Common myeloid progenitor, CD34-positive (primary cell): ENCODE measurements around the gene LHFPL6.
A peak's percentile ranks its signal among the peaks of the same experiment; 100 is the strongest.
"Not testable (repeated sequence)": the region's sequence is repeated elsewhere in the genome, so short reads cannot be mapped to it uniquely, and the experiment has no call there.

Experiments used
- CTCF ChIA-PET: fragments of 350-600 bp; sonication (Branson Sonifier 250); formaldehyde crosslinking; loops from one replicate; lab custom pipeline; 2021; ENCODE audit warnings: antibody characterized with exemption; lab: Charles Lee
- POLR2A ChIA-PET: fragments of 350-600 bp; sonication (Branson Sonifier 250); formaldehyde crosslinking; loops from one replicate; lab custom pipeline; 2021; ENCODE audit warnings: antibody characterized with exemption; lab: Charles Lee
- DNase-seq, 3 donors: peaks; one replicate each; pipeline versions ENCODE4 v3.0.0 to v3.0.0-alpha.2; 2013
- H3K27ac ChIP-seq, 2 experiments: 1 replicate in 1 of 2; 2 replicates in 1 of 2; pipeline ENCODE4 v1.7.0; 2013; ENCODE audit warnings: inconsistent platforms in 2 of 2, low read length in 2 of 2, mild to moderate bottlenecking in 2 of 2, low read depth in 1 of 2, moderate library complexity in 1 of 2; ENCODE audit not compliant: severe bottlenecking in 2 of 2, insufficient read depth in 1 of 2, poor library complexity in 1 of 2
- H3K27me3 ChIP-seq, 5 experiments: replicated peaks in 2 of 5; 1 replicate in 3 of 5; 2 replicates in 2 of 5; pipeline versions ENCODE4 v1.6.1 to v1.7.0; 2013; ENCODE audit warnings: low read length in 4 of 5, mild to moderate bottlenecking in 2 of 5, moderate library complexity in 2 of 5, inconsistent platforms in 1 of 5; ENCODE audit not compliant: insufficient read depth in 5 of 5, control insufficient read depth in 4 of 5
- H3K36me3 ChIP-seq, 4 experiments: 1 replicate in 2 of 4; 2 replicates in 2 of 4; pipeline versions ENCODE4 v1.6.1 to v1.7.0; 2013; ENCODE audit warnings: low read length in 3 of 4, control low read depth in 1 of 4, mild to moderate bottlenecking in 1 of 4; ENCODE audit not compliant: control insufficient read depth in 4 of 4, insufficient read depth in 4 of 4
- H3K4me1 ChIP-seq, 4 experiments: 1 replicate in 3 of 4; 2 replicates in 1 of 4; pipeline versions ENCODE4 v1.6.1 to v1.7.1; 2013; ENCODE audit warnings: low read length in 3 of 4, mild to moderate bottlenecking in 3 of 4, control low read depth in 1 of 4, inconsistent platforms in 1 of 4, moderate library complexity in 1 of 4; ENCODE audit not compliant: control insufficient read depth in 4 of 4, insufficient read depth in 4 of 4; ENCODE audit errors: control extremely low read depth in 1 of 4
- H3K4me3 ChIP-seq, 7 experiments: 1 replicate in 4 of 7; 2 replicates in 3 of 7; pipeline versions ENCODE4 v1.5.1 to v1.7.0; 2013; ENCODE audit warnings: mild to moderate bottlenecking in 7 of 7, low read length in 6 of 7, moderate library complexity in 6 of 7, inconsistent platforms in 2 of 7, low read depth in 2 of 7, control low read depth in 1 of 7; ENCODE audit not compliant: insufficient read depth in 4 of 7, control insufficient read depth in 1 of 7; ENCODE audit errors: extremely low read depth in 1 of 7
- H3K9me3 ChIP-seq, 5 experiments: 1 replicate in 4 of 5; 2 replicates in 1 of 5; pipeline versions ENCODE4 v1.6.1 to v1.7.1; 2013; ENCODE audit warnings: low read length in 4 of 5, mild to moderate bottlenecking in 2 of 5, inconsistent platforms in 1 of 5, low read depth in 1 of 5, moderate library complexity in 1 of 5; ENCODE audit not compliant: control insufficient read depth in 4 of 5, insufficient read depth in 2 of 5; ENCODE audit errors: control extremely low read depth in 1 of 5
- WGBS: methylation state at CpG from one replicate; pipeline ENCODE4 v1.1.5; 2013; ENCODE audit not compliant: insufficient coverage; 5-methylcytosine and 5-hydroxymethylcytosine counted together

Gene LHFPL6

DNA sequence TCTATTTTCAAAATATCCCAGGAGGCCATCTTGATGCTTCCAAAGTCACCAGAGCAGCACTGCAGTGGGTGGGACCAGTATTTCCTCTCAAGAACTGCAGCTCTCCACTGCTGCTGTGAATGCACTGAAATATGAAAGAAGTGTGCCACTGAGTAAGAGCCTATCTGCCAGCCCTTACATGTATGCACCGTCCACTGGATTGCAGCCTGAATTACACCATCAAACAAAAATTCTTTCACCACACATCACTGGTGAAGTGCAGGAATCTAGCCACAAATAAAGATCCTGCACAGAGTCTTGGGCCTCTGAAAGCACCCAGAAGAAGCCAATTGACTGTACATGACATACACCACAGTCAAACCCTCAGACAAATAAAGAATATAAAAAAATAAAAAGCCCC, 249.0 kb downstream of the LHFPL6 start:
- no peak overlapping the region for H3K4me3 ChIP-seq
- no peak for DNase-seq
- no peaks in the 10 kb centered on the region for H3K36me3 ChIP-seq
- POLR2A ChIA-PET: no interaction called here
- H3K9me3 ChIP-seq: no peaks in the 10 kb centered on the region
- 80% methylated on average over 1 of the region's 1 CpG for WGBS
- no peaks in the 10 kb centered on the region for H3K4me1 ChIP-seq
- no peaks in the 10 kb centered on the region for H3K27me3 ChIP-seq
- H3K27ac ChIP-seq: no peak overlapping the region
- CTCF ChIA-PET: no interaction called here

DNA sequence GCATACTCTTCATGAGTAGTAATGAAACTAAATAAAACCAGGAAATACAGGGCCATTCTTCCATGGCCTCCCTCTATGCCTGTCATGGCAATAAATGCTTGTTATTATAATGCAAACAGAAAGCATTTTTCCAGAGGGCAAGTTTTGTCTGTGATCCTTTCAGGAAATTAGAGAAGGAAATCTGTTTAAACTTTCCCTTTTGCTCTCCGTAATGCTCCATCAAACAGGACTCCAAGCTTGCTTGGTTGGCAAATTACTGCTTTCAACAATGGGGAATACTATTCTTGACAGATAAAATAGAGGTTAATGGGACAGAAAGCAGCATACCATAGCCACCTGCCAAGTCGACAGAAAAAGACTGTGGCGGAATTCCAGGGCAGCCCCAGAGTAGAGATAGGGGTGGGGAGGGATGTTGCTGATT, 252.5 kb downstream of the LHFPL6 start:
- ChIA-PET POLR2A (no interaction called here), CTCF (interaction anchor here (1.1 to 1.3 kb wide), 2 partner anchors 7 to 20 kb away, joined by 3 read pairs; no protein-coding TSS in a partner anchor)
- 53% methylated on average over 2 of the region's 3 CpGs for WGBS
- Histone ChIP-seq H3K36me3 (no peaks in the 10 kb centered on the region), H3K27me3 (no peaks in the 10 kb centered on the region), H3K27ac (no peak overlapping the region), H3K4me3 (no peak overlapping the region), H3K4me1 (no peaks in the 10 kb centered on the region), H3K9me3 (no peaks in the 10 kb centered on the region)
- DNase-seq: no peak

DNA sequence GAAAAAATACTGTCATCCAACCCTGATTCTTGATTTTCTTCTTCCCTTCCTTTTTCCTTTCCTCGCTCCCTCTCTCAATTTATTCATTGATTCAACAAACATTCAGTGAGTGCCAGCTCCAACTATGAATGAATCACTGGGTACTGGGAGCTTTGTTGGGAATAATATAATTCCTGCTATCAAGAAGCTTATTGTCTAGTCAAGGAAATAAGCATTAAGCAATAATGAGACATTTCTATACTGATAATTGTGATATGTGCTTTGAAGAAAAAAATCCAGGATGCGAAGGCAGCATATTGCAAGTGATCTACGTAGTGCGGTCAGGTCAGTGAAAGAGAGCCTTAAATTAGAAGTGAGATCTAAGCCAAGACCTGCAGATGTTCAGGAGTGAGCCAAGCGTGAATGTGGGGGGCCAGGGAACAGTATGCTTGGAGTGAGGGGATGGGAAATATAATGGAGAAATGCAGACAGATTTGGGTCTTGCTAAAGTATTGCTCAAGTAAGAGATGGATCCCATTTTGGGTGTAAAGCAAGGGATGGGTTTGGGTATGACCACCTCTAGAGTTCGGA, 253.5 kb downstream of the LHFPL6 start:
- WGBS: 100% methylated on average over 4 of the region's 6 CpGs
- H3K4me1 ChIP-seq: no peaks in the 10 kb centered on the region
- no peak overlapping the region for H3K4me3 ChIP-seq
- POLR2A ChIA-PET: no interaction called here
- CTCF ChIA-PET: interaction anchor here (1.1 kb wide), 1 partner anchor 8 kb away, joined by 3 read pairs; no protein-coding TSS in a partner anchor
- no peaks in the 10 kb centered on the region for H3K27me3 ChIP-seq
- DNase-seq: no peak
- no peaks in the 10 kb centered on the region for H3K9me3 ChIP-seq
- H3K36me3 ChIP-seq: no peaks in the 10 kb centered on the region
- no peak overlapping the region for H3K27ac ChIP-seq

DNA sequence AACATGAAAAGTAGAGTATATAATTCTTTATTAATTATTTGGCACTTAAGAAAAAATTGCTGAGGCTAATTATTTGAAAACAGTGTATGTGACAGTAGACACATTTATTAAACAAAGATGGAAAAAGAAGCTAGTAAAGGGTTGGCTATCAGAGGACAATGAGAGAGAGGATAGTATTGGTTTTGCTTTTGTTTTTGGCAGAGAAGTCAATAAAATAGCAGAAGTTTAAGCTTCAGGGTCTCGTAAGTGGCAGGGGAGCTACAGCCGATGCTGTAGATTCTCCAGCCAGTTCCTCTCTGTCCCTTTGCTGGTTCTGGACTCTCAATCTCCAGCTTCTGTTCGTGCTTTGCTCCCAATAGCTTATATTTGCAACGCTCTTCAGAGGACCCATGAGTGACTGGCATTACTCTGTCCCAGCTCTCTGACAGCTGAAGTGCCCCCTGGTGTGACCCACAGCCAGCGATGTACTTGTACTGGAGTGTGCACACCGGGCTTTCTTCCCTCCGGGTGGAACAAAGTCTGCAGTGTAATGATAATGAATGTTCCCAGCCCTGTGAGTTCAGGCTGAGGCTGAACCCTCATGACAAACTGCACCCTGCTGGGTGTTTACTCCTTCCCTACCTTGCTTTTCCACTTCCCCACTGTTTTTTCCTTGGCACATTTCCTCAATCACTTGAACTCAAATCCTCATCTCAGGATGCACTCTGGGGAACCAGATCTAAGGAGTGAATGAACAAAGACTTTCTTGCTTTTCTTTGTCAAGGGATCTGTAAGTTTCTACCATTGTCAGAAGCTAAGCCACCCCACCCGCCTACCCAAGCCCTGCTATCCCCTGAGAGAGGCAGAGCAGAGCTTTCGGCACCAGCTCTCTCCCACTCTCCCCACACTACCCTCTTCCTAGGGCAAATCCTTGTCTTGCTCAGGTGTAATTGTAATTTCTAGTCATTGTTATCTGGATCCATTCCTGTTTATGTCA, 254.8 kb downstream of the LHFPL6 start:
- H3K27ac ChIP-seq: no peak overlapping the region
- no peaks in the 10 kb centered on the region for H3K4me1 ChIP-seq
- H3K36me3 ChIP-seq: no peaks in the 10 kb centered on the region
- WGBS: 53% methylated on average over 6 of the region's 9 CpGs
- H3K4me3 ChIP-seq: peak overlapping the region in 4 of 7 experiments; percentile 20 to 61 (median 28)
- no peaks in the 10 kb centered on the region for H3K9me3 ChIP-seq
- DNase-seq: peak in 2 of 3 donors; percentile 11 to 33
- CTCF ChIA-PET: interaction anchor here (0.8 kb wide), 1 partner anchor 295 kb away, joined by 3 read pairs; no protein-coding TSS in a partner anchor
- POLR2A ChIA-PET: no interaction called here
- no peaks in the 10 kb centered on the region for H3K27me3 ChIP-seq

DNA sequence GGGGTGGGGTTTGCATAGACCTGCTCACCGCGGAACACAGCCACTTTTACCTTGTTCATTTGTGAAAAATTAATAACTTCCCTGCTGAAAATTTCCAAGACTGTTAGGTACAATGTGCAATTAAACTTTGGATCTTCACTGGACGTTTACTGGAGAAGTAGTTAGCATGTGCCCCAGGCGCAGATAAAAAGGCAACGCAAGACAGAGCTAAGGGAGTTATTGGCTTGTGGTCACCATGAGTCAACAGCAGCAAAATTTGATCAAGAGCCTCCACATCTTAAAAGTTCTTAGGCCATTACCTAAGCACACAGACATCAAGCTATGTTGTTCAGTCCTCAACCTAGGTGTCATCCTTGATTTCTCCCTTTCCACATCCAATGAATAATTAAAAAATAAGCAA, 257.0 kb downstream of the LHFPL6 start:
- CTCF ChIA-PET: interaction anchor here (1.0 kb wide), 1 partner anchor 8 kb away, joined by 3 read pairs; no protein-coding TSS in a partner anchor
- H3K27me3 ChIP-seq: no peaks in the 10 kb centered on the region

DNA sequence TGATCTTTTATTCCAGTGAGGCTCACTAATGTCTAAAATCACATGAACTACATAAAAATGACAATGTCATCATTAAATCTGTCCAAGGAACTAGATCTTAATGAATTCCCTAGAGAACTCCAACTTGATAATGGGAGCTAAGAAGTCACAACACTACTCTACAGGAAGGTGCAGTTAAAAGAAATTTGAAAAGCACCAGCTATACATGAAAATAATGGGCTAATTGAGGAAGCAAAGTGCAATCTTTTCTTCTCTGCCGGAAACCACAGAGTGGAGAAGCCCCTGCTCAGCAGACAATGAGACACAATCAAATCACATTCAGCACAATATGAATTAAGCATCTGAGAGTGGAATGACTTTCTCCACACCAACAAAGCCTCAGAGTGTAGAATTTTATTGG, 261.7 kb downstream of the LHFPL6 start:
- Histone ChIP-seq H3K36me3 (no peaks in the 10 kb centered on the region), H3K4me3 (no peak overlapping the region), H3K4me1 (no peaks in the 10 kb centered on the region), H3K27me3 (no peaks in the 10 kb centered on the region), H3K27ac (no peak overlapping the region), H3K9me3 (no peaks in the 10 kb centered on the region)
- DNase-seq: peak in 1 of 3 donors; percentile 1
- 0% methylated on average over 1 of the region's 1 CpG for WGBS
- CTCF ChIA-PET: no interaction called here
- POLR2A ChIA-PET: no interaction called here

More for the DNA sequence above, 257.0 kb downstream of the LHFPL6 start:
- Histone ChIP-seq H3K4me1 (no peaks in the 10 kb centered on the region), H3K27ac (no peak overlapping the region), H3K9me3 (no peaks in the 10 kb centered on the region), H3K36me3 (no peaks in the 10 kb centered on the region), H3K4me3 (no peak overlapping the region)
- DNase-seq: no peak
- 100% methylated on average over 3 of the region's 5 CpGs for WGBS
- POLR2A ChIA-PET: no interaction called here

DNA sequence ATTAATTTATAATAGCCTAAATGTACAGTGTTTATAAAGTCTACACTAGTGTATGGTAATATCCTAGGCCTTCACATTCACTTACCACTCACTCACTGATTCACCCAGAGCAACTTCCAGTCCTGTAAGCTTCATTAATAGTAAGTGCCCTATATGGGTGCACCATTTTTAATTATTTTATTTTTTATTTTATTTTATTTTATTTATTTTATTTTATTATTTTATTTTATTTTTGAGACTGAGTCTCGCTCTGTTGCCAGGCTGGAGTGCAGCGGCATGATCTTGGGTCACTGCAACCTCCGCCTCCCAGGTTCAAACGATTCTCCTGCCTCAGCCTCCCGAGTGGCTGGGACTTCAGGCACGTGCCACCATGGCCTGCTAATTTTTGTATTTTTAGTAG, 264.9 kb downstream of the LHFPL6 start:
- CTCF ChIA-PET: interaction anchor here (1.0 kb wide), 1 partner anchor 8 kb away, joined by 3 read pairs; no protein-coding TSS in a partner anchor
- H3K36me3 ChIP-seq, H3K9me3 ChIP-seq, POLR2A ChIA-PET, H3K27me3 ChIP-seq, H3K4me3 ChIP-seq, H3K27ac ChIP-seq, DNase-seq, H3K4me1 ChIP-seq: not testable (repeated sequence)
- WGBS: 100% methylated on average over 1 of the region's 6 CpGs
